Keratinocyte (primary cell): ENCODE data around the gene PARVA. TPM values are rescaled to one million over a fixed set of nuclear protein-coding genes. Genes with fewer than 3 reads are reported as not detected.

ENCODE experiments used
- DNase-seq: peaks from one replicate; pipeline ENCODE4 v3.0.0-alpha.2; 2011; ENCODE audit warnings: low read depth, missing footprints, low spot score
- FAIRE-seq: peaks from 2 replicates; lab custom pipeline; 2011; peaks lifted over from hg19 to GRCh38; lab: Jason Lieb, UNC
- H2AFZ ChIP-seq: 2 replicates; pipeline ENCODE4 v1.6.0; 2012; ENCODE audit warnings: low read length, control low read depth, inconsistent platforms; ENCODE audit not compliant: control insufficient read depth
- H3K27ac ChIP-seq: 2 replicates; pipeline ENCODE4 v1.5.1; 2011; ENCODE audit warnings: low read length; ENCODE audit not compliant: control insufficient read depth, insufficient read depth
- H3K27me3 ChIP-seq: 3 replicates; pipeline ENCODE4 v1.6.0; 2011; ENCODE audit warnings: low read length; ENCODE audit not compliant: control insufficient read depth, insufficient read depth; ENCODE audit errors: extremely low read depth
- H3K36me3 ChIP-seq, 2 experiments: 2 replicates in 1 of 2; 3 replicates in 1 of 2; pipeline ENCODE4 v1.5.1; 2011; ENCODE audit warnings: low read length in 2 of 2, mild to moderate bottlenecking in 1 of 2; ENCODE audit not compliant: control insufficient read depth in 2 of 2, insufficient read depth in 2 of 2; ENCODE audit errors: extremely low read depth in 1 of 2
- H3K4me1 ChIP-seq: 3 replicates; pipeline ENCODE4 v1.5.1; 2011; ENCODE audit warnings: low read length; ENCODE audit not compliant: control insufficient read depth, insufficient read depth; ENCODE audit errors: extremely low read depth
- H3K4me2 ChIP-seq: 3 replicates; pipeline ENCODE4 v1.6.0; 2011; ENCODE audit warnings: low read depth, low read length; ENCODE audit not compliant: control insufficient read depth, insufficient read depth; ENCODE audit errors: extremely low read depth
- H3K4me3 ChIP-seq, 3 experiments: fragments of 200-600 bp in 1 of 3; sonication (generic) in 1 of 3; 2 replicates in 2 of 3; 3 replicates in 1 of 3; pipeline ENCODE4 v1.5.1; 2011 to 2016; ENCODE audit warnings: low read length in 3 of 3, mild to moderate bottlenecking in 3 of 3, control low read depth in 2 of 3, inconsistent platforms in 1 of 3, low read depth in 1 of 3, mixed read lengths in 1 of 3, mixed run types in 1 of 3, moderate library complexity in 1 of 3; ENCODE audit not compliant: control insufficient read depth in 2 of 3, insufficient read depth in 2 of 3; ENCODE audit errors: extremely low read depth in 1 of 3
- H3K79me2 ChIP-seq: 2 replicates; pipeline ENCODE4 v1.6.0; 2012; ENCODE audit warnings: low read length; ENCODE audit not compliant: control insufficient read depth, insufficient read depth
- H3K9ac ChIP-seq: 3 replicates; pipeline ENCODE4 v1.6.0; 2011; ENCODE audit warnings: low read length; ENCODE audit not compliant: control insufficient read depth, insufficient read depth; ENCODE audit errors: extremely low read depth
- H3K9me1 ChIP-seq: 3 replicates; pipeline ENCODE4 v1.6.0; 2011; ENCODE audit warnings: low read length; ENCODE audit not compliant: control insufficient read depth, insufficient read depth; ENCODE audit errors: extremely low read depth
- H3K9me3 ChIP-seq: 2 replicates; pipeline ENCODE4 v1.5.1; 2012; ENCODE audit warnings: low read depth, low read length; ENCODE audit not compliant: control insufficient read depth
- H4K20me1 ChIP-seq: 3 replicates; pipeline ENCODE4 v1.6.0; 2011; ENCODE audit warnings: low read length; ENCODE audit not compliant: control insufficient read depth, insufficient read depth; ENCODE audit errors: extremely low read depth
- EZH2 ChIP-seq: IDR thresholded peaks from one replicate; pipeline ENCODE4 v1.6.1; 2012; ENCODE audit warnings: inconsistent platforms, mild to moderate bottlenecking, low read length, moderate library complexity
- dilution Hi-C: fragments of 300-500 bp; cut with MboI; formaldehyde crosslinking; loops from one replicate; pipeline ENCODE4 v1.7.0; 2020; ENCODE audit warnings: low sequenced_read_pairs; ENCODE audit not compliant: extremely low pct_ligation_motif_present
- polyA plus RNA-seq, 5 experiments: library from polyadenylated mRNA; depleted of rRNA in 3 of 5; stranded (reverse) in 3 of 5; stranded (forward) in 1 of 5; unstranded in 1 of 5; fragments of >200 nt; gene quantifications; 1 replicate in 1 of 5; 2 replicates in 3 of 5; 3 replicates in 1 of 5; pipeline versions ENCODE4 v1.2.1 to v1.2.3, GENCODE V29; 2011 to 2012; ENCODE audit warnings: missing spikeins in 2 of 5, low read depth in 1 of 5, low replicate concordance in 1 of 5
- TF ChIP-seq, protein P1 (sequence below), 3 experiments: IDR thresholded peaks in 1 of 3; conservative IDR thresholded peaks in 1 of 3; optimal IDR thresholded peaks in 1 of 3; 2 replicates in 2 of 3; 3 replicates in 1 of 3; pipeline versions ENCODE3 to v1.5.1; 2011; ENCODE audit warnings: low read length in 3 of 3, mild to moderate bottlenecking in 3 of 3, moderate library complexity in 2 of 3, control low read depth in 1 of 3, inconsistent platforms in 1 of 3; ENCODE audit not compliant: insufficient read depth in 2 of 3; ENCODE audit errors: extremely low read depth in 1 of 3

Gene PARVA
- polyA plus RNA-seq, 1 donor (not counting 4 experiments of a cell fraction or from before 2014, with no cell fraction given): 28.9 TPM

GRCh38 chr11:12376259-12377081 lies 901 bp upstream of the PARVA start:
- TF ChIP-seq, protein P1, sequence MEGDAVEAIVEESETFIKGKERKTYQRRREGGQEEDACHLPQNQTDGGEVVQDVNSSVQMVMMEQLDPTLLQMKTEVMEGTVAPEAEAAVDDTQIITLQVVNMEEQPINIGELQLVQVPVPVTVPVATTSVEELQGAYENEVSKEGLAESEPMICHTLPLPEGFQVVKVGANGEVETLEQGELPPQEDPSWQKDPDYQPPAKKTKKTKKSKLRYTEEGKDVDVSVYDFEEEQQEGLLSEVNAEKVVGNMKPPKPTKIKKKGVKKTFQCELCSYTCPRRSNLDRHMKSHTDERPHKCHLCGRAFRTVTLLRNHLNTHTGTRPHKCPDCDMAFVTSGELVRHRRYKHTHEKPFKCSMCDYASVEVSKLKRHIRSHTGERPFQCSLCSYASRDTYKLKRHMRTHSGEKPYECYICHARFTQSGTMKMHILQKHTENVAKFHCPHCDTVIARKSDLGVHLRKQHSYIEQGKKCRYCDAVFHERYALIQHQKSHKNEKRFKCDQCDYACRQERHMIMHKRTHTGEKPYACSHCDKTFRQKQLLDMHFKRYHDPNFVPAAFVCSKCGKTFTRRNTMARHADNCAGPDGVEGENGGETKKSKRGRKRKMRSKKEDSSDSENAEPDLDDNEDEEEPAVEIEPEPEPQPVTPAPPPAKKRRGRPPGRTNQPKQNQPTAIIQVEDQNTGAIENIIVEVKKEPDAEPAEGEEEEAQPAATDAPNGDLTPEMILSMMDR (optimal IDR thresholded peaks at IDR 0.05 in 1 of 3, IDR thresholded peaks at IDR 0.05 in 1 of 3, conservative IDR thresholded peaks at IDR 0.05 in 1 of 3; ENCODE audit: extremely low read depth in 1 of 3, insufficient read depth in 2 of 3, low read length in 3 of 3): no peak
- no peak for TF ChIP-seq EZH2
- dilution Hi-C loops: no loop called here
- H3K4me2 ChIP-seq: peak overlapping the region; percentile 55
- no peaks in the 10 kb centered on the region for H3K27me3 ChIP-seq
- H4K20me1 ChIP-seq: peaks cover 3% of the 10 kb centered on the region
- H3K27ac ChIP-seq: no peak overlapping the region
- no peaks in the 10 kb centered on the region for H3K9me3 ChIP-seq
- no peak overlapping the region for H3K9ac ChIP-seq
- DNase-seq (no peak), FAIRE-seq (no peak)
- no peak overlapping the region for H3K4me3 ChIP-seq
- peaks cover 0 to 3% of the 10 kb centered on the region in 2 experiments for H3K36me3 ChIP-seq
- peaks cover 21% of the 10 kb centered on the region for H3K79me2 ChIP-seq
- no peaks in the 10 kb centered on the region for H3K9me1 ChIP-seq
- peaks cover 23% of the 10 kb centered on the region for H3K4me1 ChIP-seq
- no peak overlapping the region for H2AFZ ChIP-seq

DNA sequence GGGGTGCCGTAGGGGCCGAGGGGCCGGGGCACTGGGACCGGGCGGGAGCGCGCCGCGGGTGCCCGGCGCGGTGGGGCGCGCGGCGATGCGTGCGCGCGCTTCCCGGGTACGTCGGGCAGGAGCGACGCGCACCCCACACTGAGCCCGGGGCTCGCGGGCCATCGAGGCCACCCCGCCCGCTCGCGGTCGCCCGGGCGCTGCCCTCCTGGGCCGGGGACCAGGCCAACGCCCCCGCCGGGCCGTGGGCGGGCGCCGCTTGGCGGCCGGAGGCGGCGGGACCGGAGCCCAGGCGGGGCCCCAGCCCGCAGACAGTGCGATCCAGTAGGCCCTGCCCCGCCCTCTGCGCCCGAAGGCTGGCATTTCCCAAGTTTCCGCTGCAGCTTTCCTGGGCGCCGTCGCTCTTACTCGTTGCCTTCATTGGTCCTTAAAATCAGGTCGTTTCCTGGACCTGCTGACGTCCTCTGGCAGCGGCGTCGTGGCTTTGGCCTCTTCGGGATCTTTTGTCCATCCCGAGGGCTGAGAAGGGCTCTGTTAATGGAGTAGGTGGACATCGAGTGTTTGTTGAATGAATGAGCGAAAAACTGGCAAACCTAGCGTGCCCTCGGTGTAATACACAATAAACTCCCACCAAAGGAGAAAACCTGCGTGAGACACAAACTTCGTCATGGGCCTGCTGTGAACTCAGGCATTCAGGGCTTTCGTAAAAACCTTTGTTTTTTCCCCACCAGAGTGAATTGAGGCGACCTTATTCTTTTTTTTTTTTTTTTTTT lies 638 bp downstream of the PARVA start:
- H3K4me2 ChIP-seq: peak overlapping the region; percentile 83
- H3K4me1 ChIP-seq: peaks cover 23% of the 10 kb centered on the region
- no peaks in the 10 kb centered on the region for H3K9me3 ChIP-seq
- peaks cover 0 to 3% of the 10 kb centered on the region in 2 experiments for H3K36me3 ChIP-seq
- TF ChIP-seq EZH2: no peak
- TF ChIP-seq, protein P1 (optimal IDR thresholded peaks at IDR 0.05 in 1 of 3, IDR thresholded peaks at IDR 0.05 in 1 of 3, conservative IDR thresholded peaks at IDR 0.05 in 1 of 3; ENCODE audit: extremely low read depth in 1 of 3, insufficient read depth in 2 of 3, low read length in 3 of 3): peak in 1 of 3 experiments; percentile 27
- H3K27me3 ChIP-seq: no peaks in the 10 kb centered on the region
- dilution Hi-C loops: no loop called here
- no peak for DNase-seq
- peak overlapping the region; percentile 65 for H2AFZ ChIP-seq
- FAIRE-seq: no peak
- peak overlapping the region; percentile 84 for H3K27ac ChIP-seq
- H3K9me1 ChIP-seq: no peaks in the 10 kb centered on the region
- H3K9ac ChIP-seq: peak overlapping the region; percentile 82
- peaks cover 3% of the 10 kb centered on the region for H4K20me1 ChIP-seq
- H3K79me2 ChIP-seq: peaks cover 31% of the 10 kb centered on the region
- peak overlapping the region; percentile 45 to 78 (median 73) for H3K4me3 ChIP-seq
